ENCODE results near the gene ALG12. TPM values are rescaled to one million over a fixed set of nuclear protein-coding genes. Genes with fewer than 3 reads are reported as not detected.

ALG12 gene
- total RNA-seq, 1 experiment from 2014 or later, result 16.6 TPM

DNA sequence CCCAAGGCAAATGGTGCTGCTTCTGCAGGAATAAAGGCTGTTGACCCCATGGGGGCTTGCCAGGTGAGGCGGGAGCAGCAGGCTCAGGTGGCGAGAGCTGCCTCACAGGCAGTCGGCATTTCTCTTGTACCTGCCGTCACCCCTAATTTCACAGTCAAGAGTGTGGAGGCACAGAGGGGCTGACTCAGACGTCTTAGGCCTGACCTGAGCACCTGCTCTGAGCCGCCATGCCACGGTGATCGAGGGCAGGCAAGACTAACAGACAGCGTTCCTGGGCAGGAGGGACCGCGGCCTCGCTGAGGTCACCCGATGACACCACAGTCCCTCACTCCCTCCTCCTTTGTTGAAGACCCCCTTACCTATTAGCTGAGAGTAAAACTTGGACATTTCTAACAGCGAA lies 5.2 kb downstream of the ALG12 start (continued):
- TF ChIP-seq, protein P1, sequence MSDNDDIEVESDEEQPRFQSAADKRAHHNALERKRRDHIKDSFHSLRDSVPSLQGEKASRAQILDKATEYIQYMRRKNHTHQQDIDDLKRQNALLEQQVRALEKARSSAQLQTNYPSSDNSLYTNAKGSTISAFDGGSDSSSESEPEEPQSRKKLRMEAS (IDR thresholded peaks at IDR 0.05), result no peak

DNA sequence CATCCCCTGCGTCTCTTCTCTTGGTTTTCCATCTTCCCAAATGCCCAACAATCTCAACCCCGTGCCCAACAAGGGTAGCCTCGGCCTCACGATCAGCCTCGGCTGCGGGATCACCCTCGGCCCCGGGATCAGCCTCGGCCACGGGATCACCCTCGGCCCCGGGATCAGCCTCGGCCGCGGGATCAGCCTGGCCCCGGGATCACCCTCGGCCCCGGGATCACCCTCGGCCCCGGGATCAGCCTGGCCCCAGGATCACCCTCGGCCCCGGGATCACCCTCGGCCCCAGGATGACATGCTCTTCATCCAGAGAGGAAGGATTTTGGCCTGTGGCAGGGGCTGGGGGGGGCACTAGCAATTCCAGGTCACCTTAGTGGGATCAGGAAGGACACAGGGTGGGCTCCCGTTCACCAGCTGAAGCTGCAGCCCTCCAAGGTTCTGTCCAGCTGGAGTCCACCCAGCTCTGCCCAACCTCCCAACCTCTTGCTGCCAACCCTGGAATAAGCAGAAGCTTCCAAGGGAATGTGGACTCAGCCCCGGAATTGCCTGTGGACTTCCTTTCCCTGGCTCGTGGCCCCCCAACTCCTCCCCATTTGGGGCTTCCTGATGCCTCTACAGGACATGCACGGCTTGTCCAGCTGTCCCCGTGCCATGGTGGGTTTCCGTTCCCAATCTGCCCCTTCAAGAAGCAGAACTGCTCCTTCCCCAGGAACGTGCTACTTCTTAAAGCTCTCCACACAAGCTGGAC lies 6.2 kb downstream of the ALG12 start:
- TF ChIP-seq YY1 (IDR thresholded peaks at IDR 0.05; ENCODE audit: extremely low read depth, insufficient replicate concordance, low read depth, low read length) (no peak), CBX3 (IDR thresholded peaks at IDR 0.05; ENCODE audit: low read depth) (no peak), POLR2A (IDR thresholded peaks at IDR 0.05; ENCODE audit: borderline replicate concordance, extremely low read depth, insufficient read depth, insufficient read length) (no peak), ZFX (IDR thresholded peaks at IDR 0.05) (no peak), SRF (IDR thresholded peaks at IDR 0.05; ENCODE audit: low read depth) (no peak), JUND (IDR thresholded peaks at IDR 0.05) (no peak), EZH2phosphoT487 (IDR thresholded peaks at IDR 0.05; ENCODE audit: borderline replicate concordance) (no peak), EGR1 (IDR thresholded peaks at IDR 0.05; ENCODE audit: low read depth) (no peak), SIN3A (IDR thresholded peaks at IDR 0.05; ENCODE audit: low read depth) (no peak), SP1 (IDR thresholded peaks at IDR 0.05; ENCODE audit: low read depth) (no peak), RAD21 (IDR thresholded peaks at IDR 0.05; ENCODE audit: low read depth) (no peak), TCF7L2 (IDR thresholded peaks at IDR 0.05; ENCODE audit: borderline replicate concordance, extremely low read depth, insufficient read depth, insufficient read length) (no peak), FOSL1 (IDR thresholded peaks at IDR 0.05; ENCODE audit: low read depth) (no peak), EZH2 (IDR thresholded peaks at IDR 0.05) (no peak), ZNF274 (IDR thresholded peaks at IDR 0.05; ENCODE audit: low read depth, low read length) (no peak)
- TF ChIP-seq, protein P2, sequence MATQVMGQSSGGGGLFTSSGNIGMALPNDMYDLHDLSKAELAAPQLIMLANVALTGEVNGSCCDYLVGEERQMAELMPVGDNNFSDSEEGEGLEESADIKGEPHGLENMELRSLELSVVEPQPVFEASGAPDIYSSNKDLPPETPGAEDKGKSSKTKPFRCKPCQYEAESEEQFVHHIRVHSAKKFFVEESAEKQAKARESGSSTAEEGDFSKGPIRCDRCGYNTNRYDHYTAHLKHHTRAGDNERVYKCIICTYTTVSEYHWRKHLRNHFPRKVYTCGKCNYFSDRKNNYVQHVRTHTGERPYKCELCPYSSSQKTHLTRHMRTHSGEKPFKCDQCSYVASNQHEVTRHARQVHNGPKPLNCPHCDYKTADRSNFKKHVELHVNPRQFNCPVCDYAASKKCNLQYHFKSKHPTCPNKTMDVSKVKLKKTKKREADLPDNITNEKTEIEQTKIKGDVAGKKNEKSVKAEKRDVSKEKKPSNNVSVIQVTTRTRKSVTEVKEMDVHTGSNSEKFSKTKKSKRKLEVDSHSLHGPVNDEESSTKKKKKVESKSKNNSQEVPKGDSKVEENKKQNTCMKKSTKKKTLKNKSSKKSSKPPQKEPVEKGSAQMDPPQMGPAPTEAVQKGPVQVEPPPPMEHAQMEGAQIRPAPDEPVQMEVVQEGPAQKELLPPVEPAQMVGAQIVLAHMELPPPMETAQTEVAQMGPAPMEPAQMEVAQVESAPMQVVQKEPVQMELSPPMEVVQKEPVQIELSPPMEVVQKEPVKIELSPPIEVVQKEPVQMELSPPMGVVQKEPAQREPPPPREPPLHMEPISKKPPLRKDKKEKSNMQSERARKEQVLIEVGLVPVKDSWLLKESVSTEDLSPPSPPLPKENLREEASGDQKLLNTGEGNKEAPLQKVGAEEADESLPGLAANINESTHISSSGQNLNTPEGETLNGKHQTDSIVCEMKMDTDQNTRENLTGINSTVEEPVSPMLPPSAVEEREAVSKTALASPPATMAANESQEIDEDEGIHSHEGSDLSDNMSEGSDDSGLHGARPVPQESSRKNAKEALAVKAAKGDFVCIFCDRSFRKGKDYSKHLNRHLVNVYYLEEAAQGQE (IDR thresholded peaks at IDR 0.05; ENCODE audit: low read depth), result no peak
- TF ChIP-seq, protein P3, sequence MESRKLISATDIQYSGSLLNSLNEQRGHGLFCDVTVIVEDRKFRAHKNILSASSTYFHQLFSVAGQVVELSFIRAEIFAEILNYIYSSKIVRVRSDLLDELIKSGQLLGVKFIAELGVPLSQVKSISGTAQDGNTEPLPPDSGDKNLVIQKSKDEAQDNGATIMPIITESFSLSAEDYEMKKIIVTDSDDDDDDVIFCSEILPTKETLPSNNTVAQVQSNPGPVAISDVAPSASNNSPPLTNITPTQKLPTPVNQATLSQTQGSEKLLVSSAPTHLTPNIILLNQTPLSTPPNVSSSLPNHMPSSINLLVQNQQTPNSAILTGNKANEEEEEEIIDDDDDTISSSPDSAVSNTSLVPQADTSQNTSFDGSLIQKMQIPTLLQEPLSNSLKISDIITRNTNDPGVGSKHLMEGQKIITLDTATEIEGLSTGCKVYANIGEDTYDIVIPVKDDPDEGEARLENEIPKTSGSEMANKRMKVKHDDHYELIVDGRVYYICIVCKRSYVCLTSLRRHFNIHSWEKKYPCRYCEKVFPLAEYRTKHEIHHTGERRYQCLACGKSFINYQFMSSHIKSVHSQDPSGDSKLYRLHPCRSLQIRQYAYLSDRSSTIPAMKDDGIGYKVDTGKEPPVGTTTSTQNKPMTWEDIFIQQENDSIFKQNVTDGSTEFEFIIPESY (IDR thresholded peaks at IDR 0.05; ENCODE audit: extremely low read depth, insufficient replicate concordance, low read length), result no peak
- TF ChIP-seq, protein P1 (IDR thresholded peaks at IDR 0.05), result no peak
- BruUV-seq (replicated peaks), result no TSS peak
- Histone ChIP-seq H4K20me1 (ENCODE audit: insufficient read depth) (no peaks in the 10 kb centered on the region), H3K4me2 (ENCODE audit: low read length) (no peak overlapping the region), H3K9ac (ENCODE audit: low read length) (no peak overlapping the region), H3K9me3 (ENCODE audit: control insufficient read depth in 1 of 2, insufficient read depth in 1 of 2, low read depth in 1 of 2, low read length in 2 of 2) (no peaks in the 10 kb centered on the region), H3K79me2 (ENCODE audit: insufficient read depth, low read length) (peaks cover 7% of the 10 kb centered on the region; the same call in 1 of the 2 replicates), H3K27me3 (ENCODE audit: insufficient read depth, low read length) (no peaks in the 10 kb centered on the region), H3K4me3 (replicated peaks in 1 of 2; ENCODE audit: low read depth in 1 of 2, low read length in 2 of 2) (no peak overlapping the region), H3K4me1 (ENCODE audit: control insufficient read depth in 1 of 2, insufficient read depth in 2 of 2, low read length in 2 of 2) (peaks cover 2 to 4% of the 10 kb centered on the region in 2 experiments; a peak in 1 of 4 replicates), H3K27ac (ENCODE audit: low read depth, low read length) (no peak overlapping the region), H3K36me3 (ENCODE audit: control insufficient read depth in 1 of 2, insufficient read depth in 2 of 2, low read length in 2 of 2) (no peaks in the 10 kb centered on the region; a peak in 2 of 4 replicates), H3K9me2 (ENCODE audit: insufficient read depth) (no peaks in the 10 kb centered on the region), H2AFZ (ENCODE audit: low read depth, low read length, poor library complexity, severe bottlenecking) (no peak overlapping the region)
- intact Hi-C loops (cut with micrococcal nuclease), result no loop called here
- ChIA-PET CTCF (no interaction called here), RAD21 (ENCODE audit: low non-redundant PET in 1 of 2, low total read pairs in 2 of 2, uncharacterized antibody in 2 of 2, unreplicated experiment in 2 of 2) (no interaction called here), POLR2A (no interaction called here)
- DNase-seq (ENCODE audit: low read depth, low spot score) (no peak), ATAC-seq (no peak)
